Duodenal mucosa (tissue), 2 donors: ENCODE measurements around the gene OSBPL1A.

Experiments
- H3K27ac ChIP-seq: one replicate; pipeline ENCODE4 v1.7.0; 2013; ENCODE audit warnings: low read depth, low read length
- H3K27me3 ChIP-seq, 2 donors: one replicate each; pipeline ENCODE4 v1.7.0; 2013; ENCODE audit warnings: low read length in 2 of 2, control low read depth in 1 of 2; ENCODE audit not compliant: insufficient read depth in 2 of 2, control insufficient read depth in 1 of 2
- H3K36me3 ChIP-seq, 2 donors: one replicate each; pipeline ENCODE4 v1.7.0; 2013; ENCODE audit warnings: low read length in 2 of 2, control low read depth in 1 of 2; ENCODE audit not compliant: insufficient read depth in 2 of 2, control insufficient read depth in 1 of 2
- H3K4me1 ChIP-seq, 2 donors: one replicate each; pipeline ENCODE4 v1.7.0; 2013; ENCODE audit warnings: low read length in 2 of 2, control low read depth in 1 of 2; ENCODE audit not compliant: insufficient read depth in 2 of 2, control insufficient read depth in 1 of 2
- H3K4me3 ChIP-seq, 2 donors: one replicate each; pipeline ENCODE4 v1.7.0; 2013; ENCODE audit warnings: low read length in 2 of 2, low read depth in 1 of 2
- H3K9ac ChIP-seq, 2 donors: one replicate each; pipeline ENCODE4 v1.7.0; 2013; ENCODE audit warnings: low read length in 2 of 2, low read depth in 1 of 2
- H3K9me3 ChIP-seq, 2 donors: one replicate each; pipeline ENCODE4 v1.7.0; 2013; ENCODE audit warnings: low read length in 2 of 2, control low read depth in 1 of 2; ENCODE audit not compliant: control insufficient read depth in 1 of 2

The OSBPL1A gene

GRCh38 chr18:24271381-24272228 is 126.0 kb downstream of the OSBPL1A start:
- no peaks in the 10 kb centered on the region for H3K9me3 ChIP-seq
- H3K9ac ChIP-seq, result peak overlapping the region; percentile 72
- peaks cover 0 to 12% of the 10 kb centered on the region in 2 donors for H3K4me1 ChIP-seq

GRCh38 chr18:24270937-24271380 is 126.7 kb downstream of the OSBPL1A start:
- H3K4me1 ChIP-seq, result peaks cover 0 to 12% of the 10 kb centered on the region in 2 donors
- no peak overlapping the region for H3K27ac ChIP-seq
- H3K4me3 ChIP-seq, result peak overlapping the region; percentile 81 to 83
- H3K27me3 ChIP-seq, result no peaks in the 10 kb centered on the region
- H3K9ac ChIP-seq, result peak overlapping the region; percentile 72
- H3K36me3 ChIP-seq, result no peaks in the 10 kb centered on the region
- H3K9me3 ChIP-seq, result no peaks in the 10 kb centered on the region

More at GRCh38 chr18:24271381-24272228, 126.0 kb downstream of the OSBPL1A start:
- Histone ChIP-seq H3K4me3 (peak overlapping the region; percentile 81 to 83), H3K27ac (peak overlapping the region; percentile 58), H3K27me3 (no peaks in the 10 kb centered on the region), H3K36me3 (no peaks in the 10 kb centered on the region)

DNA sequence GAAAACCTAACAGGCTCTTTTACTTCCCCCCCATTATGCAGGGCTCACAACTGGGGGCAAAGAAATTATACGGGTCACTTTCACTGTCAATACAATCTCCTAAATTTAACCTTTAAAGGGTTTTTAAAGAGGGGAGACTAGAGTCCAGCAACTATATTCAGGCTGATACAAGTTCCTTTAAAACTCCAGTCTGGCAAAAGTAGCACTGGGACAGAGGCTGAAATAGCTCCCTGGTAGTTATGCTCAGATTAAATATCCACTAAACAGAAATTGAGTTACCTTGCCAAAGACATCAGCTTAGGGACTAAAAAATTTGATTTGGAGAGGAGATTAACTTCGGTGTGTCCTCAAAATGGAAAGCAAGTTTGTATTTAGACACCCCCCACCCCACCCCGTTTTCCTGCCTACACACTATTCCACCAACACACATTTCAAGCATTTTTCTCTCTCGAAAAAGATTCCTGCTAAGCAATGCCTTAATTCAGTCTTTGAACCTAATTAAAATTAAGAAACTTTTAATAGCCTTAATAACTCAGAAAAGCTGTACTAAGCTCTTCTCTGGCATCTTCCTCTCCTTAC is 127.2 kb downstream of the OSBPL1A start:
- Histone ChIP-seq H3K9me3 (no peaks in the 10 kb centered on the region), H3K4me3 (peak overlapping the region; percentile 81 to 83), H3K27ac (no peak overlapping the region), H3K27me3 (no peaks in the 10 kb centered on the region), H3K9ac (peak overlapping the region; percentile 72), H3K4me1 (peaks cover 0 to 12% of the 10 kb centered on the region in 2 donors), H3K36me3 (peaks cover 0 to 3% of the 10 kb centered on the region in 2 donors)

GRCh38 chr18:24268784-24269550 is 128.7 kb downstream of the OSBPL1A start:
- no peak overlapping the region for H3K27ac ChIP-seq
- H3K36me3 ChIP-seq, result peaks cover 0 to 3% of the 10 kb centered on the region in 2 donors
- no peaks in the 10 kb centered on the region for H3K9me3 ChIP-seq
- H3K27me3 ChIP-seq, result no peaks in the 10 kb centered on the region
- no peak overlapping the region for H3K4me3 ChIP-seq
- H3K4me1 ChIP-seq, result peaks cover 0 to 12% of the 10 kb centered on the region in 2 donors
- H3K9ac ChIP-seq, result no peak overlapping the region

- Histone ChIP-seq H3K4me3 (no peak overlapping the region), H3K27me3 (no peaks in the 10 kb centered on the region), H3K9ac (no peak overlapping the region), H3K36me3 (peaks cover 0 to 3% of the 10 kb centered on the region in 2 donors), H3K4me1 (peaks cover 0 to 12% of the 10 kb centered on the region in 2 donors), H3K9me3 (no peaks in the 10 kb centered on the region), H3K27ac (no peak overlapping the region)
Observed at GRCh38 chr18:24267878-24268277, 129.7 kb downstream of the OSBPL1A start.

GRCh38 chr18:24266131-24266530 is 131.5 kb downstream of the OSBPL1A start:
- no peak overlapping the region for H3K27ac ChIP-seq
- peaks cover 6 to 10% of the 10 kb centered on the region in 2 donors for H3K4me1 ChIP-seq
- H3K9me3 ChIP-seq, result no peaks in the 10 kb centered on the region
- H3K4me3 ChIP-seq, result no peak overlapping the region
- no peak overlapping the region for H3K9ac ChIP-seq
- H3K36me3 ChIP-seq, result peaks cover 0 to 3% of the 10 kb centered on the region in 2 donors
- H3K27me3 ChIP-seq, result no peaks in the 10 kb centered on the region

DNA sequence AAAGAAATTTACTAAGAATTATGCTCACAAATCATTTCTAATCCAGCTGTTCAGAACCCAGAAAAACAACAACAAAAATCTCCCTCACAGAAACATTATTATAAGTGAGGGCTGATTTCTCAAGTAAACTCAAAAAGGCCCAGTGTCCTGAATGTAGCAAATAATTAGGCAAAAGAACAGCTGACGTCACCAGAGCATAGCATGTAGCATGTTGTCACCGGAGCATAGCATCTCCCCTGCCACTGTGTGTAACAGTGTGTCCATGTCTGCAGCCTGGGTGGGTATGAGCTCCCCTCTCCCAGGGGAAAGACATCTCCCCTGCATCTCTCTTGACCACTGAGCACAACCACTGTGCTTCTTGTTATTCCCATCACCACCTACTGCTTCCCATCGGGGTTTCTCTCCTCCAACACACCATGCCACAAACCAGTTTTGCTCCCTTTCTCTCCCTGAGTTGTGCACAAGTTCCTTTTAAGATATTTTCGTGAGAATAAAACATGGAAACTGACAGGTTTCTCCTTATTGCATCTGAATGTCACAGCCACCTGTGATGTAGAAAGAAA is 132.0 kb downstream of the OSBPL1A start:
- Histone ChIP-seq H3K4me1 (peaks cover 6 to 12% of the 10 kb centered on the region in 2 donors), H3K9ac (no peak overlapping the region)

DNA sequence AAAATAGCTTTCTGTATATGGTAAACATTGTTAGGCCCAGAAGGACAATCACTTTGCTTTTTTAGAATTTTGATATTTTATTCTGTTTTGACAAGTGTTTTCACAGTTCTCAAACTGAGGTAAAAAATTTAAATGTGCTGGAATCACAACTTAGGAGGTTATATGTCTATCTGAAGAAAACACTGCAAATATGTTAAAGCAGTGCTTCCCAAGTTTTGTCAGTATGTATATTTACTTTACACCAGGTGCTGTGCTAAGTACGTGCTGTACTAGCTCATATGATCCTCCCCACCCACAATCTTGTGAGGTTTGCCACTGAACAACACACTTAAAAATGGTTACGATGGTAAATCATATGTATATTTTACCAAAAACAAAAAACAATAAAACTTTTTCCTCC is 134.6 kb downstream of the OSBPL1A start:
- Histone ChIP-seq H3K36me3 (peaks cover 0 to 3% of the 10 kb centered on the region in 2 donors), H3K4me1 (peaks cover 6% of the 10 kb centered on the region in 2 donors), H3K27ac (no peak overlapping the region), H3K4me3 (no peak overlapping the region), H3K9ac (no peak overlapping the region), H3K27me3 (no peaks in the 10 kb centered on the region), H3K9me3 (no peaks in the 10 kb centered on the region)

More for the DNA sequence above, 132.0 kb downstream of the OSBPL1A start:
- Histone ChIP-seq H3K27ac (no peak overlapping the region), H3K36me3 (peaks cover 0 to 3% of the 10 kb centered on the region in 2 donors), H3K4me3 (no peak overlapping the region), H3K9me3 (no peaks in the 10 kb centered on the region), H3K27me3 (no peaks in the 10 kb centered on the region)

GRCh38 chr18:24262087-24262486 is 135.5 kb downstream of the OSBPL1A start:
- Histone ChIP-seq H3K9ac (no peak overlapping the region), H3K27me3 (no peaks in the 10 kb centered on the region), H3K36me3 (peaks cover 0 to 3% of the 10 kb centered on the region in 2 donors), H3K27ac (no peak overlapping the region), H3K4me3 (no peak overlapping the region), H3K4me1 (peaks cover 6% of the 10 kb centered on the region in 2 donors), H3K9me3 (peaks cover 0 to 2% of the 10 kb centered on the region in 2 donors)
